DMS153 treated with DMSO at 0.1 percent for 48 hours (cell line): ENCODE data around the gene TRIM24.
"Not testable (repeated sequence)": the region's sequence is repeated elsewhere in the genome, so short reads cannot be mapped to it uniquely, and the experiment has no call there.

Experiments used
- DNase-seq: peaks from one replicate; lab custom pipeline; 2025; ENCODE audit not compliant: unreplicated experiment; lab: John Stamatoyannopoulos, UW

The TRIM24 gene

DNA sequence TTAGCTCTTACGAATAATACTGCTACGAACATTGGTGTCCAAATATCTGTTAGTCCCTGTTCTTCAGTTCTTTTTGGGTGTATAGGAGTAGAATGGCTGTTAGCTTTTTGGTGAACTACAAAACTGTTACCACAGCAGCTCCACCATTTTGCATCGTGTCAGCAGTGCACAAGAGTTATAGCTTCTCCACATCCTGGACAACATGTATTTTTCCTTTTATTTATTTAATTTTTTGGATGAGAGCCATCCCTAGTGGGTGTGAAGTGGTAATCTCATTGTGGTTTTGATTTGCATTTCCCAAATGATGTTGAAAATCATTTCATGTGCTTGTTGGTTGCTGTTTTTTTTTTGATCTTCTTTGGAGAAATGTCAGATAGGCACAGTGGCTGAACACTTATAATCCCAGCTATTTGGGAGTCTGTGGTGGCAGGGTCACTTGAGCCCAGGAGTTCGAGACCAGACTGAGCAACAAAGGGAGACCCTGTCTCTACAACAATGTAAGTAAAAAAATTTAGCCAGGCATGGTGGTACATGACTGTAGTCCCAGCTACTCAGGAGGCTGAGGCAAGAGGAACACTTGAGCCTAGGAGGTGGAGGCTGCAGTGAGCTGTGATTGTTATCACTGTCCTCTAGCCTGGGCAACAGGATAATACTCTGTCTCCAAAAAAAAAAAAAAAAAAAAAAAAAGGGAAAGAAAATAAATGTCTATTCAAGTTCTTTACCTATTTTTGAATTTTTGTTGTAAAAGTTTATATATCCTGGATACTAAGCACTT, 31.7 kb downstream of the TRIM24 start:
- no peak for DNase-seq

DNA sequence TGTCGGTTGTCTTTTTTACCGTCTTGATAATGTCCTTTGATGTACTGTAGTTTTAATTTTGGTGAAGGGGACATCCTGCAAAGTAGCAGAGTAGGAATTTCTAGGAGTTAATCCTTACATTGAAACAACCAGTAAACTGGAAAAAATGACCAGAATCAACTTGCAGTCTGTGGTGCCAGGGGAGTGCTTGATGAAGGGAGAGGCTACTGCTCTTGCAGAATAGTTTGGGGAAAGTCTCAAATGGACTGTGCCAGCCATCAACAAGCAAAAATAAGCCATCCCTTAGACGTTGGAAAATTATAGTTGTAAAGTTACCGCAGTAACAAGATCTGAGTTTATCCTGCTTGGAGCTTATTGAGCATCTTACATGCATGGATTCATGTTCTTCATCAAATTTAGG, 32.4 kb downstream of the TRIM24 start:
- DNase-seq: no peak

DNA sequence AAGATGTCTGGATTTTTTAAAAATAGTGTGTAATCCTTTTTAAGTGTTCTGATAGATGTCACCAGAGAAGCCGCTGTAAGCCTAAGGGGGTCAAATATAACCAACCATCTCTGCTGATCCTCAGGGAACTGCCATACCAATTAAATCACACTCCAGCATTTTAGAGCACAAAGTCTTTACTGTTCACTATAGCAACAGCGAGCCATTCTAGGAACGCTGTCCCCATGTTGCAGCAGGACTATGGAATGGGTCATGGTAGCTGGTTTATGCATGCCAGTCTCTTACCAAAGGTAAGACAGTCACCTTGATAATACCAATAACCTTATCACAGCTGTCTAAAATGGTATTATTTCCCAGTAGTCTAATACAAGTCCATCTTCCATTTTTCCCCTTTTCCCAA, 33.5 kb downstream of the TRIM24 start:
- DNase-seq: no peak

DNA sequence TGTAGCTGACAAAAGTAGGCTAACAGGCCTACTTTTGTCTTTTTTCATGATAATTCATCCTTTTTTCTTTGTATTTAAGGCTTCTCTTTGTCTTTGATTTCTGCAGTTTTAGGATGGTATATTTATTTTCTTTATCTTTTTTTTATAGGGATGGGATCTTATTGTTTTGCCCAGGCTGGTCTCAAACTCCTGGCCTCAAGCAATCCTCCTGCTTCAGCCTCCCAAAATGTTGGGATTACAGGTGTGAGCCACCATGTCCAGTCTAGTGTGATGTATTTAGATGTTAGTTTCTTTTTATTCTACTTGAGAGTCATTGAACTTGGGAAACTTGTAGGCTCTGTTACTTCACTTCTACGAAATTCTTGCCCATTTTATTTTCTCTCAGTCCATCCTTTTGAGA, 35.4 kb downstream of the TRIM24 start:
- no peak for DNase-seq

DNA sequence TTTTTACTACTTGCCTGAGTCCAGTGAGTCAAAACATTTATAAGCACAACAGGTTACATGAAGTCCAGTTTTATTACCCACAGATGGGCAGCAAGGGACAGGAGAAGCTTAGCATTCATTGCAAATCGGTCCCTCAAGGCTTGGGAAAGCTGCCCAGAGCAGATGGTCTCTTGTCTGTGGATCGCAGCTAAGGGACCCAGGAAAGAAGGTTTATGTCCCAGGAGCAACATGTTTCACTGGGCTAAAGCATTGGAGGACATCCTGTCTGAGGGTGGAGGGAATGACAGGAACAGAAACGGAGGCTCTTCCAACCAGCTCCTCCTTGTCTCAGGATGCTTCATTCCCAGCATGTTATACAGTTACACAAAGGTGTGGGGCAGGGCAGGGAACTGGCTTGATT, 39.3 kb downstream of the TRIM24 start:
- DNase-seq: no peak

DNA sequence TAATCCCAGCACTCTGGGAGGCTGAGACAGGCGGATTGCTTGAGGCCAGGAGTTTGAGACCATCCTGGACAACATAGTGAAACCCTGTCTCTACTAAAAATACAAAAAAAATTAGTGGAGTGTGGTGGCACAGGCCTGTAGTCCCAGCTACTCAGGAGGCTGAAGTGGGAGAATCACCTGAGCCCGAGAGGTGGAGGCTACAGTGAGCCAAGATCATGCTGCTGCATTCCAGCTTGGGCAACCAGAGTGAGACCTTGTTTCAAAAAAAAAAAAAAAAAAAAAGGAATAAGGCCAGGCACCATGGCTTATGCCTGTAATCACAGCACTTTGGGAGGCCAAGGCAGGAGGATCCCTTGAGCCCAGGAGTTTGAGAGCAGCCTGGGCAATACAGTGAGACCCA, 40.2 kb downstream of the TRIM24 start:
- not testable (repeated sequence) for DNase-seq

DNA sequence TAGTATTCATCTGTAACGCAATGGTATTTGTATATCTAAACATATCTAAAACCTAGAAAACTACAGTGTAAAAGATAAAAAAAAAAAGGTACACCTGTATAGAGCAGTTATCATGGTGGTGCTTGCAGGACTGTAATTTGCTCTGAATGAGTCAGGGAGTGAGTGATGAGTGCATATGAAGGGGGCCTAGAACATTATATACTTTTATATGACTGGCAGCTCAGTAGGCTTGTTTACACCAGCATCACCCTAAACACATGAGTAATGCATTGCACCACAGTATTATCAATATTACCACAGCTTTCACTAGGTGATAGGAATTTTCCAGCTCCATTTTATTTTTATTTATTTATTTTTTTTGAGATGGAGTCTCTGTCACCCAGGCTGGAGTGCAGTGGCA, 40.8 kb downstream of the TRIM24 start:
- no peak for DNase-seq

DNA sequence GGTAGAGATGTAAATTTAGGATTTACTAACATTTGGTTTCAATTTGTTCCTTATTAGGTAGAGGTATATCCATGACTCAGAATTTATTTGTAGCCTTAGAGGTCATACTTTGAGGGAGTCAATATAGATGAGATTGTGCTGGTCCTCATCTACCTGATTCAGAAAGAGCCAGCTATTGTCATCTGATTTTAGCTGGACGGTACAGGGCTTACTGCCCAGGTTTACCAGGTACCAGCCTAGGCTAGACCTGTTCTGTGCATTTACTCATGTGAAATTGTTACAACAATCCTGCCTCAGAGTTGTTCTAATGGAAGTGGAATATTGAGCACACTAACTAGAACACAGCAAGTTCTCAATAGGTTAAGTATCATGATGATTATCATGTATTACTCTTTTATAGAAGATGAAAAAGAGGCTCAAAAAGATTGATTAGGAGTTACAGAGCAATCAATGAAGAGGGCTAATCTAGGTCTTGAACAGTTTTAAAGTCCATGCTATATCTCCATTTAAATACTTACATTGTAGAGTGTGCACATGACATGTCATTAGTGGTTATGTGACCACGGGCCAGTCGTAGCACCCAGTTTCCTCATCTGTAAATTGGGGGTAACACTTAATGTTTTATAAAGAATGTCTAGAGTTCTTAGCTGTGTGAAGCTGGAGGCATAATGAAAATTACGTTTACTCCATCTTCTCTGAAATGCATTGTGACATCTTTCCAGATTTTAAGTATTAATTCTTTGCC, 42.1 kb downstream of the TRIM24 start:
- no peak for DNase-seq

DNA sequence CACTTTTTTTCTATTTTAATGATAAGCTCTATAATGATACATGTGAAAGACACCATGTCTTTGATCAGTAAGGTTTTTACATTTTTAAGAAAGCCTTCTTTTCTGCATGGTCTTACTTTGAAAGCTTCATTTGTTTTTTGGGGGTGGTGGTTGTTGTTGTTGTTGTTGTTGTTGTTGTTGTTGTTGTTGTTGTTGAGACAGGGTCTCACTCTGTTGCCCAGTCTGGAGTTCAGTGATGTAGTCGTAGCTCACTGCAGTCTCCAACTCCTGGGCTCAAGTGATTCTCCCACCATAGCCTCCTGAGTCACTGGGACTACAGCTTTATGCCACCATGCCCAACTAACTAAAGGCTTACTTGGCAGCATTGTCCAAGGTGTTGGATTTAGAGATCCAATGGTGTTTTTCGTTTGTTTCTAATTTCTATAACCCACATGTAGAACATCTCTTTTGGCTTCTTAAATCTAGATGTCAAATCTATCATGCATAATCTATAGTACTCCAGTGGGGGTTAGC, 45.4 kb downstream of the TRIM24 start:
- DNase-seq: no peak

DNA sequence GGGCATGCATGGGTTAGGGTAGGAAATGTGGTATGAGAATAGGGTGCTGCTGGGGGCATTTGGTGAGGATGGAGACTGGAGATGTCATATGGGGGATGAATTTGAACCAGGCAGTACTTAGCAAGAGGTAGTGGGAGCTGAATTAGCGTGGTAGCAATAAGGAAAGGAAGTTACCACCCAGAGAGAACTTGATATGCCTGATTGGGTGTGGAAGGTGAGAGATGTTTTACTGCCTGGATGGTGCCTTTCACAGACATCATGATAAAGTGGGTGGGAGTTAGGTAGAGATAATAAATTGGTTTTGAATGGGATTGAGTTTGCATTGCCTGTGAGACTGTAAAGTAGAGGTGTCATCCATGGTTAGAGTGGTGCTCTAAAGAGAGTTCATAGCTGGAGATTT, 46.7 kb downstream of the TRIM24 start:
- DNase-seq: no peak

DNA sequence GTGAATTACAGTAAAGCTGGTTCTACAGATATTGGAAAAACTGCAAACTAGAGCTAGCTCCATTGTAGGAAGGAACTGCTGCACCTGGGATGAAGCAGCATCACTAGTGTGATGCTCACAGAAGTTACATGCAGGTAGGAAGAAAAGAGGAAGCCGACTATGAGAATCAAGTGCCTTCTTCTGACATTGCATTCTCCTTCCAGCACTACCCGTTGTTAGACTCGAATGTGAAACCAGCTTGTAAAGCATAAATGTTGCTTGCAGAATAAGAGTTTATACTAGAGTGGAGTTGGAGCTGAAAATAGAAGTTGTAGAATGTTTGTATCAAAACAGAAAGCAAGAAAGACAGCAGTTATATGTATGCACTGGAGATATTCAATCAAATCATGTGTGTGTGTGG, 49.9 kb downstream of the TRIM24 start:
- no peak for DNase-seq

DNA sequence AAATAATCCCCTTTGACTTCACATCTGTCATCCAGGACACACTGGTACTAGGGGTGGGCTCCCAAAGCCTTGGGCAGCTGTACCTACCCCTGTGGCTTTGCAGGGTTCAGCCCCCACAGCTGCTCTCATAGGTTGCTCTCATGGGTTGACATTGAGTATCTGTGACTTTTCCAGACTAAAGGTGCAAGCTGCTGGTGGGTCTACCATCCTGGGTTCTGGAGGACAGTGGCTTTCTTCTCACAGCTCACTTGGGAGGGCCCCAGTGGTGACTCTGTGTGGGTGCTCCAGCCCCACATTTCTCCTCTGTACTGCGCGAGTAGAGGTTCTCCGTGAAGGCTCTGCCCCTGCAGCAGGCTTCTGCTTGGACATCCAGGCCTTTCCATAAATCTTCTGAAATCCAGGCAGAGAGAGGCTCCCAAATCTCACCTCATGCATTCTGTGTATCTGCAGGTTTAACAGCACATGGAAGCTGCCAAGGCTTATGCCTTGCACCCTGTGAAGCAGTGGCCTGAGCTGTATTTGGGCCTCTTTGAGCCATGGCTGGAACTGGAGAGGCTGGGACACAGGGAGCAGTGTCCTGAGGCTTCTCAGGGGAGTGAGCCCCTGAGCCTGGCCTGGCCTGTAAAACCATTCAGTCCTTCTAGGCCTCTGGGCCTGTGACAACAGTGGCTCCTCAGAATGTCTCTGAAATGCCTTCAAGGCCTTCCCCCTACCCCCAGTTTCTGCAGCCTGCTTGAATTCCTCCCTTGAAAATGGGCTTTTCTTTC, 52.2 kb downstream of the TRIM24 start:
- no peak for DNase-seq

DNA sequence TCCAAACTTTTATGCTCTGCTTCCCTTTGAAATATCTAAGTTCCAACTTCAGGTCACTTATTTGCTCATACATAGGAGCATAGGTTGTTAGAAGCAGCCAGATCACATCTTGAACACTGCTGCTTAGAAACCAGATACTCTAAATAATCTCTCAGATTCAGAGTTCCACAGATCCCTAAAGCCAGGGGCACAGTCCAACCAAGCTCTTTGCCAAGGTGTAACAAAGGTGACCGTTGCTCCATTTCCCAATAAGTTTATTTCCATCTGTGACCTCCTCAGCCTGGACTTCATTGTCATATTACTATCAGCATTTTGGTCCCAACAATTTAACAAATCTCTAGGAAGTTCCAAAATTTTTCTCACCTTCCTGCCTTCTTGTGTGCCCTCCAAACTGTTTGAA, 52.8 kb downstream of the TRIM24 start:
- no peak for DNase-seq

DNA sequence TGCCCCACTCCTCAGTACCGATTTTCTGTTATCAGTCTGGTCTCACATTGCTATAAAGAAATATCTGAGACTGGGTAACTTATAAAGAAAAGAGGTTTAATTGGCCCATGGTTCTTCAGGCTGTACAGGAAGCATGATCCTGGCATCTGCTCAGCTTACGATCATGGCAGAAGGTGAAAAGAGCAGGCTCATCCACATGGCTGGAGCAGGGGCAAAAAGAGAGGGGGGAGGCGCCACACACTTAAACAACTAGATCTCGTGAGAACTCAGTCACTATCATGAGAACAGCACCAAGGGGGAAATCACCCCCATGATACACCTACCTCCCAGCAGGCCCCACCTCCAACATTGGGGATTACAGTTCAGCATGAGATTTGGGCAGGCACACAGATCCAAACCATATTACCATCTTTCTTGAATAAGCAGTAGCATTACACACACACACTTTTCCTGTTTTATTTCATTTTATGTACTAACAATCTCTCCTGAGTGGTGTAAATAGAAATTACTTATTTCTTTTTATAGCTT, 53.3 kb downstream of the TRIM24 start:
- DNase-seq: no peak

DNA sequence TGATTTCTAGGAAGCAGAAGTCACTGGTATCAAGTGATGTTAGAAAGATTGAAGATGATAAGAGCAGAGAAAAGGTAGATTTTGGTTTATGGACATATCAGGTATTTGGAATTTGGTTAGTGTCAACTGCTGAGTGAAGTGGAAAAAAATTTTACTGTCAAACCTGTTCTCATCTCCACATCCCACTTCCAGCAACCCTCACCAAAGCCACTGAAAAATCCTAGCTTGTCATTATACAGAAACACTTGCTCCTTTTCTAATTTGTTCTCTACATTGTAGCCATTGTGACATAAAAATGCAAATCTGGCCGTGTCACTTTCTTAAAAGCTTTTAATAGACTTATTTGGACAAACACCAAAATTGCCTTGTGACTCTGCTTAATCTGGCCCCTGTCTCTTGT, 54.0 kb downstream of the TRIM24 start:
- DNase-seq: no peak

DNA sequence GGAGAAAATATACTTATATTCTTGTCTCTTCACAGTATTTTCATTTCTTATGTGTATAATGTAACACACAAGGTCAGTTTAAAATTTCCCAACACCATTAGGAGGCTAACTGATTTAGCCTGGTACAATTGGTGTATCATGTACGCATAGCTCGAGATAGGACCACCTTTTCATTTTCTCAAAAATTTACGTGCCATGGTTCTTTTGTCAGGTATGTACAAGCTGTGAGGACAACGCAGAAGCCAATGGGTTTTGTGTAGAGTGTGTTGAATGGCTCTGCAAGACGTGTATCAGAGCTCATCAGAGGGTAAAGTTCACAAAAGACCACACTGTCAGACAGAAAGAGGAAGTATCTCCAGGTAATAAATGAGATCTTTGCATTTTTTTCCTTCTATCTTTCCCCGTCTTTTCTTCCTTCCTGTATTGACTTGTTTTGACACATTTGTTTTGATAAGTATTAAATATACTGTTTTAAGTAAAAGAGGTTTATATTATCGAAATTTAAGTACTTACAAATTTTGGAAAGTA, 55.0 kb downstream of the TRIM24 start:
- no peak for DNase-seq

DNA sequence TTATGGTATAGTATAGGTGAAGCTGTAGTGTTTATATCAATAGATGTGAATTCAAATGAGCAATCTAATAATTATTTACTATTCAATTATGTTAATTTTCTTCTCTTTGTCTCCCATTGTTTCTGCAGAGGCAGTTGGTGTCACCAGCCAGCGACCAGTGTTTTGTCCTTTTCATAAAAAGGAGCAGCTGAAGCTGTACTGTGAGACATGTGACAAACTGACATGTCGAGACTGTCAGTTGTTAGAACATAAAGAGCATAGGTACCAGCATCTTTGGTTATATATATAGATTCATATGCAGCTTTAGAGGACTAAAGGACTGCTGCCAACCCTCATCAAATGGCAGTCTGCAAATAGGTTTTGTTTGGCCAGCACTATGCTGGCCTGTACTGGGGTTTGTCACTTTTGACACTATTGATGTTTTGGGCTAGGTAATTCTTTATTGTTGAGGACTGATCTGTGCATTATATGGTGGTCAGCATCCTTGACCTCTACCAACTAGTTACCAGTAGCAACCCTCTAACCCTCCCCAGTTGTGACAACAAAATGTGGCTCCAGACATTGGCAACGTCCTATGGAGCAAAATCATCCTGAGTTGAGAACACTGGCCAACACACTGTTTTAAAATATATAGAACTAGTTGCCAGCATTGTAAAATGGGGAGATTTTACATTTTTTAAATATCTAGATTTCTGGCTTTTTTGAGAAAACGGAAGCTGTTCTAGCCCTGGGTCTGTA, 59.2 kb downstream of the TRIM24 start:
- DNase-seq: no peak

DNA sequence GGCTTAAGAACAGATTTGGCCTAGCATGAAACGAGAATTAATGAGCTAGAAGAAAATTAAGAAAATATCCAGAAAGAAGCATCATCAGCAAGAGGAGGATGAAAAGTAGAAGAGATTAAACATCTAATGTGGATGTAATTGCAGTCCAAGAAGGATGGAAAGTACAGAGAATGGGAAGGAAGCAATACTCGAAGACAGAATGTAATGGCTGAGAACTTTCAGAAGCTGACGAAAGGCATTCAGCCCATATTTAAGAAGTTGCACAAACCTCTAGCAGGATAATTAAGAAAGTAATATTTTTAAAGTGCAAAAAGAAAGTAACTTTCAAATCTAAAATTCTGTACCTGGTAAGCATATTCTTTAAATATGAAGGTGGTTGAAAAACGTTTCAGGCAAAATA, 60.7 kb downstream of the TRIM24 start:
- no peak for DNase-seq

DNA sequence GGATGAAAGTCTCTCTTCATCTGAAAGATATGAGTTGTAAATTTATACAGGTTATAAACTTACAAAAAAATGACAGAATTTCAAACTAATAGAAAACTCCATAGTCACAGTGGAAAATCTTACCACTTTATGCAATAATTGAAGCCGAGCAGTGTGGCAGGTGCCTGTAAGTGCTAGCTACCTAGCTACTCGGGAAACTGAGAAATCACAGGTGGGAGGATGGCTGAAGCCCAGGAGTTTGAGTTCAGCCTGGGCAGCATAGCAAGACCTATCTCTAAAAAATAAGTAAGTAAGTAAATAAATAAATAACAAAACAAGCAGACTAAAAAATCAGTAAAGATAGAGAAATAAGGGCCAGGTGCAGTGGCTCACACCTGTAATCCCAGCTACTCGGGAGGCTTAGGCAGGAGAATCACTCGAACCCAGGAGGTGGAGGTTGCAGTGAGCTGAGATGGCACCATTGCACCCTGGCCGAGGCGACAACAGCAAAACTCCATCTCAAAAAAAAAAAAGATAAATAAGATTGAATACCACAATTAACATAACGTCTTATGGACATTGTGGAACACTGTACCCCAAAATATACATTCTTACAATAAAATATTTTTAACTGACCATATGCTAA, 61.9 kb downstream of the TRIM24 start:
- DNase-seq: no peak

DNA sequence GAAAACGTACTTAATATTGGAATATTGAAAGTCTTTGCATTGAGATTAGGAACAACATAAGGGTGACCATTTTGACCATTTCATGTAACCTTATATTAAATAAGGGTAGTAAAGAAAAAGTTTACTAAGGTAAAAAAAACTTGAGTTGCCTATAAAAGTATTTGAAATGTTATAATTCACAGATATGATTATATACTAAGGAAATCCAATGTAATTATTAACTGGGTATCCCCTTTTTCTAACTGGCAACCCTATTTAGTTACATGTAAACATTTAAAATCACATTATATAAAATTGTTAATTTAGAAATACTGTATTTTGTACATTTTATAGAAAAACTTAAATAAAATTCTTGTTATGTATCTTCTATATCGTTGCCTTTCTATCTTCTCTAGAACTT, 64.2 kb downstream of the TRIM24 start:
- DNase-seq: no peak
